Measurements from ENCODE around the gene TRAPPC2L. TPM values are rescaled to one million over a fixed set of nuclear protein-coding genes. Genes with fewer than 3 reads are reported as not detected.

The TRAPPC2L gene
- total RNA-seq, 1 experiment from 2014 or later: 94.1 TPM

GRCh38 chr16:88907768-88908167, 50.8 kb downstream of the TRAPPC2L start (continued):
- no peak for TF ChIP-seq RAD21 (IDR thresholded peaks at IDR 0.05; ENCODE audit: low read depth)
- TF ChIP-seq ZNF274 (IDR thresholded peaks at IDR 0.05; ENCODE audit: low read depth, low read length): no peak
- TF ChIP-seq EGR1 (IDR thresholded peaks at IDR 0.05; ENCODE audit: low read depth): no peak
- TF ChIP-seq EZH2 (IDR thresholded peaks at IDR 0.05): no peak
- no peak for TF ChIP-seq CTCF (IDR thresholded peaks at IDR 0.05 in 2 of 3, conservative IDR thresholded peaks at IDR 0.05 in 1 of 3; ENCODE audit: borderline replicate concordance in 1 of 3, insufficient read depth in 1 of 3, low read depth in 2 of 3, low read length in 2 of 3)
- no peak for TF ChIP-seq ATF3 (IDR thresholded peaks at IDR 0.05)

- no peaks in the 10 kb centered on the region for H4K20me1 ChIP-seq (ENCODE audit: insufficient read depth)
- no peak overlapping the region for H2AFZ ChIP-seq (ENCODE audit: low read depth, low read length, poor library complexity, severe bottlenecking)
- H3K4me2 ChIP-seq (ENCODE audit: low read length): peak overlapping the region; percentile 61
- peaks cover 0 to 3% of the 10 kb centered on the region in 2 experiments; a peak in 1 of 4 replicates for H3K9me3 ChIP-seq (ENCODE audit: control insufficient read depth in 1 of 2, insufficient read depth in 1 of 2, low read depth in 1 of 2, low read length in 2 of 2)
- ChIA-PET CTCF (no interaction called here), POLR2A (no interaction called here), RAD21 (ENCODE audit: low non-redundant PET in 1 of 2, low total read pairs in 2 of 2, uncharacterized antibody in 2 of 2, unreplicated experiment in 2 of 2) (no interaction called here)
- H3K27ac ChIP-seq (ENCODE audit: low read depth, low read length): no peak overlapping the region
- BruUV-seq (replicated peaks): no TSS peak
- ATAC-seq (no peak), DNase-seq (ENCODE audit: low read depth, low spot score) (no peak)
- H3K79me2 ChIP-seq (ENCODE audit: insufficient read depth, low read length): no peaks in the 10 kb centered on the region
- TF ChIP-seq ZFX (IDR thresholded peaks at IDR 0.05) (no peak), REST (IDR thresholded peaks at IDR 0.05; ENCODE audit: low read depth) (no peak), EZH2phosphoT487 (IDR thresholded peaks at IDR 0.05; ENCODE audit: borderline replicate concordance) (no peak), POLR2A (IDR thresholded peaks at IDR 0.05; ENCODE audit: borderline replicate concordance, extremely low read depth, insufficient read depth, insufficient read length) (no peak), SIN3A (IDR thresholded peaks at IDR 0.05; ENCODE audit: low read depth) (no peak), YY1 (IDR thresholded peaks at IDR 0.05; ENCODE audit: extremely low read depth, insufficient replicate concordance, low read depth, low read length) (no peak), CBX3 (IDR thresholded peaks at IDR 0.05; ENCODE audit: low read depth) (no peak), RAD21 (IDR thresholded peaks at IDR 0.05; ENCODE audit: low read depth) (no peak), ELF1 (IDR thresholded peaks at IDR 0.05; ENCODE audit: borderline replicate concordance, low read depth) (no peak), SRF (IDR thresholded peaks at IDR 0.05; ENCODE audit: low read depth) (no peak), SP1 (IDR thresholded peaks at IDR 0.05; ENCODE audit: low read depth) (no peak), POLR2AphosphoS5 (IDR thresholded peaks at IDR 0.05; ENCODE audit: low read depth, low read length) (no peak)
- peaks cover 20 to 44% of the 10 kb centered on the region in 2 experiments for H3K4me1 ChIP-seq (ENCODE audit: control insufficient read depth in 1 of 2, insufficient read depth in 2 of 2, low read length in 2 of 2)
- H3K9ac ChIP-seq (ENCODE audit: low read length): no peak overlapping the region
- intact Hi-C loops (cut with micrococcal nuclease): no loop called here
- H3K36me3 ChIP-seq (ENCODE audit: control insufficient read depth in 1 of 2, insufficient read depth in 2 of 2, low read length in 2 of 2): no peaks in the 10 kb centered on the region
- H3K9me2 ChIP-seq (ENCODE audit: insufficient read depth): no peaks in the 10 kb centered on the region
- H3K27me3 ChIP-seq (ENCODE audit: insufficient read depth, low read length): no peaks in the 10 kb centered on the region
- H3K4me3 ChIP-seq (replicated peaks in 1 of 2; ENCODE audit: low read depth in 1 of 2, low read length in 2 of 2): no peak overlapping the region
Measured at GRCh38 chr16:88908307-88908706, 51.4 kb downstream of the TRAPPC2L start.

All from HCT116 (cell line).